Sciatic nerve (tissue), 2 donors: ENCODE data around the gene ANKRD12. TPM values are rescaled to one million over a fixed set of nuclear protein-coding genes. Genes with fewer than 3 reads are reported as not detected.

ENCODE experiments used
- ATAC-seq: fragments of 200-7000 bp; cut with Tn5 transposase; one replicate; pipeline ENCODE4 v1.9.1; 2020; ENCODE audit warnings: mild to moderate bottlenecking, moderate library complexity
- DNase-seq: peaks from one replicate; pipeline ENCODE4 v3.0.0-alpha.2; 2020; ENCODE audit warnings: low spot score
- intact Hi-C: fragments of 100-400 bp; cut with DNase I; formaldehyde crosslinking; loops from one replicate; pipeline ENCODE4 v1.14.2; 2022
- total RNA-seq: library from RNA; stranded (reverse); fragmentation: NEBNext Ultra II Directional; extraction: Animal tissue kit (Norgen Biotek cat#: 25700); gene quantifications from one replicate; pipeline ENCODE4 v1.2.1, GENCODE V29; 2021
- donor health status: DM: no; HTN: no; CAD: no.
- donor health status: DM: no; HTN: no; CAD: no.

Gene ANKRD12
- total RNA-seq, 1 donor from 2014 or later = 164 TPM

- ATAC-seq (no peak), DNase-seq (no peak)
- intact Hi-C loops = no loop called here
Observed at GRCh38 chr18:9321017-9321452, 184.5 kb downstream of the ANKRD12 start.

- no peak for DNase-seq
- no peak for ATAC-seq
- intact Hi-C loops = no loop called here
Observed at GRCh38 chr18:9321736-9322135, 185.2 kb downstream of the ANKRD12 start.

- intact Hi-C loops = no loop called here
Observed at GRCh38 chr18:9322744-9323143, 186.2 kb downstream of the ANKRD12 start.

GRCh38 chr18:9323750-9324445 lies 187.3 kb downstream of the ANKRD12 start:
- no peak for DNase-seq
- intact Hi-C loops = no loop called here
- ATAC-seq = no peak

More at GRCh38 chr18:9322744-9323143, 186.2 kb downstream of the ANKRD12 start:
- ATAC-seq (no peak), DNase-seq (no peak)

- ATAC-seq (no peak), DNase-seq (no peak)
- intact Hi-C loops = no loop called here
Observed at GRCh38 chr18:9325716-9326115, 189.1 kb downstream of the ANKRD12 start.

- intact Hi-C loops = no loop called here
- ATAC-seq (no peak), DNase-seq (no peak)
Observed at GRCh38 chr18:9328776-9329175, 192.2 kb downstream of the ANKRD12 start.

GRCh38 chr18:9329471-9329870 lies 192.9 kb downstream of the ANKRD12 start:
- ATAC-seq (no peak), DNase-seq (no peak)
- intact Hi-C loops = no loop called here

- no peak for DNase-seq
- ATAC-seq = no peak
- intact Hi-C loops = no loop called here
Observed at GRCh38 chr18:9330419-9330818, 193.8 kb downstream of the ANKRD12 start.

- intact Hi-C loops = no loop called here
- DNase-seq (peak; percentile 61), ATAC-seq (peak; percentile 75)
Observed at GRCh38 chr18:9333441-9334328, 197.1 kb downstream of the ANKRD12 start.

- intact Hi-C loops = no loop called here
- ATAC-seq = peak; percentile 97
- peak; percentile 97 for DNase-seq
Observed at GRCh38 chr18:9334329-9334972, 197.9 kb downstream of the ANKRD12 start, which contains the start of gene TWSG1. Gene TWSG1 (plus strand): TSS chr18:9334773. CDS start chr18:9337230, 2,457 bp downstream.

GRCh38 chr18:9334973-9335696 lies 198.6 kb downstream of the ANKRD12 start:
- DNase-seq (no peak), ATAC-seq (peak; percentile 39)
- intact Hi-C loops = no loop called here

Other genes with a start within 250 kb of the ANKRD12 start
- gene NDUFV2, start 34.1 kb upstream of the ANKRD12 start, total RNA-seq = 87.7 TPM
- gene TWSG1, start 198.0 kb downstream of the ANKRD12 start, total RNA-seq = 50.2 TPM